ENCODE results near the gene FOXO1.
"Not testable (repeated sequence)": the region's sequence is repeated elsewhere in the genome, so short reads cannot be mapped to it uniquely, and the experiment has no call there.

Gene FOXO1

DNA sequence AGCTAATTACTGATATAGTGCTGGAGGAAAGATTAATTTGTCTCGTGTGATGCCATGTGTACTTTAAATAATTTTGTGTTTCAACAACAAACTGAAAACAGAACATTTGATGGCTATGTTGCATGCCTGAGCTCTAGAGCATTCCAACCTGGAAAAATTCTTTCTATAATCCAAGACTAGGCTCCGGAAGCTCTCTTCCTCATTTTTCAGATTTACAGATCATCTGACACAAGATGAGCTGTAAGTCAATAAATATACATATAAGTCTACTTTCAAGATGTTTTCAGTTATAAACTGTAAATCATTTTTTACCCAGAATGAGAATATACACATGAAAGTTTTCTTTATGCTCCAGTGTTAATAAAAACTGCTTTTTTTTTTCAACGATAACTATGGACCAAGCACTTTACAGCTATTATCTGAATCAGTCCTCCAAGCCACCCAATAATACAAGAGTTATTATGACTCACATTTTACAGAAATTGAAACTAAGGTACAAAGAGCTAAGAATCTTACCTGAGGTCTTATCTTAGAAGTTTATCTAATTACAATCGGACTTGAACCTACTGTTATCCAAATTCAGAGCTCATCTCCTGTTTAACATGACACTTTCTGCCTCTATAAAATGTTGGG lies 6.4 kb upstream of the FOXO1 start:
- H3K36me3 Mint-ChIP-seq (ENCODE audit: low read depth), result no peaks in the 10 kb centered on the region
- DNase-seq, result no peak
- no peaks in the 10 kb centered on the region for H3K27me3 Mint-ChIP-seq
- peaks cover 42% of the 10 kb centered on the region for H3K4me1 Mint-ChIP-seq (ENCODE audit: low read depth)
- peak overlapping the region; percentile 29 for H3K27ac Mint-ChIP-seq
- H3K4me3 Mint-ChIP-seq, result no peak overlapping the region
- H3K9me3 Mint-ChIP-seq, result no peaks in the 10 kb centered on the region

- no peaks in the 10 kb centered on the region for H3K36me3 Mint-ChIP-seq (ENCODE audit: low read depth)
- H3K4me1 Mint-ChIP-seq (ENCODE audit: low read depth), result peaks cover 49% of the 10 kb centered on the region
- H3K27me3 Mint-ChIP-seq, result no peaks in the 10 kb centered on the region
- no peaks in the 10 kb centered on the region for H3K9me3 Mint-ChIP-seq
- no peak overlapping the region for H3K4me3 Mint-ChIP-seq
- peak overlapping the region; percentile 29 for H3K27ac Mint-ChIP-seq
- DNase-seq, result no peak
These were observed 5.7 kb upstream of the FOXO1 start for GRCh38 chr13:40671956-40672764.

DNA sequence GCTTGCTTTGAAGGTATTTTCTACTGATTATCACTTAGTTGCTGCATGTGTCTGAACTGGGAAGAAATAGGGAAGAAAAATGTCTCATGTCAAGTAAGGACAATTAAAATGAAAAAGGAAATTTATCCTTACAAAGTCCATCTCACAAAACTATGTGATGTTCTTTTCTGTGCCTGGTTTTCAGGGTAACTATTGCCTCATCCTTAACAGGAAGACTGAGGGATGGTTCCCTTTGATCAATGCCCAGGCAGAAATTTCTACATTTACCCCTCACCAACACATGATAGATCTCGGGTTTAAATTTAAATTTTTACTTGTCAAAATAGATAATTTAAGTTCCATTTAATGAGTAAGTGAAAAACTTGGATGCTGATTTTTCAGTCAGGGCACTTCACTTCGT lies 3.9 kb upstream of the FOXO1 start:
- no peaks in the 10 kb centered on the region for H3K9me3 Mint-ChIP-seq
- H3K27ac Mint-ChIP-seq, result no peak overlapping the region
- H3K4me1 Mint-ChIP-seq (ENCODE audit: low read depth), result peaks cover 49% of the 10 kb centered on the region
- peaks cover 2% of the 10 kb centered on the region for H3K36me3 Mint-ChIP-seq (ENCODE audit: low read depth)
- no peaks in the 10 kb centered on the region for H3K27me3 Mint-ChIP-seq
- DNase-seq, result no peak
- H3K4me3 Mint-ChIP-seq, result no peak overlapping the region

- DNase-seq, result no peak
- Mint-ChIP-seq H3K27me3 (no peaks in the 10 kb centered on the region), H3K9me3 (no peaks in the 10 kb centered on the region), H3K27ac (peak overlapping the region; percentile 87), H3K4me3 (peak overlapping the region; percentile 86), H3K36me3 (ENCODE audit: low read depth) (peaks cover 16% of the 10 kb centered on the region), H3K4me1 (ENCODE audit: low read depth) (peaks cover 48% of the 10 kb centered on the region)
These were observed 1.9 kb upstream of the FOXO1 start for GRCh38 chr13:40668335-40668734.

- Mint-ChIP-seq H3K9me3 (no peaks in the 10 kb centered on the region), H3K27me3 (no peaks in the 10 kb centered on the region), H3K4me3 (peak overlapping the region; percentile 86), H3K36me3 (ENCODE audit: low read depth) (peaks cover 18% of the 10 kb centered on the region), H3K27ac (peak overlapping the region; percentile 87), H3K4me1 (ENCODE audit: low read depth) (peaks cover 44% of the 10 kb centered on the region)
- no peak for DNase-seq
These were observed 1.2 kb upstream of the FOXO1 start for GRCh38 chr13:40667622-40667978.

GRCh38 chr13:40666933-40667621 lies 636 bp upstream of the FOXO1 start:
- Mint-ChIP-seq H3K36me3 (ENCODE audit: low read depth) (peaks cover 20% of the 10 kb centered on the region), H3K4me3 (peak overlapping the region; percentile 86), H3K9me3 (no peaks in the 10 kb centered on the region), H3K4me1 (ENCODE audit: low read depth) (peaks cover 44% of the 10 kb centered on the region), H3K27ac (peak overlapping the region; percentile 94), H3K27me3 (no peaks in the 10 kb centered on the region)
- no peak for DNase-seq

GRCh38 chr13:40665126-40666044 lies 1.1 kb downstream of the FOXO1 start:
- Mint-ChIP-seq H3K4me3 (peak overlapping the region; percentile 91), H3K4me1 (ENCODE audit: low read depth) (peaks cover 51% of the 10 kb centered on the region), H3K36me3 (ENCODE audit: low read depth) (peaks cover 30% of the 10 kb centered on the region), H3K27me3 (no peaks in the 10 kb centered on the region), H3K27ac (peak overlapping the region; percentile 96), H3K9me3 (no peaks in the 10 kb centered on the region)
- DNase-seq, result peak; percentile 74

GRCh38 chr13:40664350-40665125 lies 1.9 kb downstream of the FOXO1 start:
- peak overlapping the region; percentile 99 for H3K27ac Mint-ChIP-seq
- H3K4me1 Mint-ChIP-seq (ENCODE audit: low read depth), result peaks cover 54% of the 10 kb centered on the region

GRCh38 chr13:40664100-40664349 lies 2.4 kb downstream of the FOXO1 start:
- DNase-seq, H3K9me3 Mint-ChIP-seq, H3K27me3 Mint-ChIP-seq: not testable (repeated sequence)
- Mint-ChIP-seq H3K4me3 (peak overlapping the region; percentile 98), H3K4me1 (ENCODE audit: low read depth) (peaks cover 54% of the 10 kb centered on the region), H3K27ac (peak overlapping the region; percentile 99), H3K36me3 (ENCODE audit: low read depth) (peaks cover 42% of the 10 kb centered on the region)

More at GRCh38 chr13:40664350-40665125, 1.9 kb downstream of the FOXO1 start:
- Mint-ChIP-seq H3K36me3 (ENCODE audit: low read depth) (peaks cover 39% of the 10 kb centered on the region), H3K27me3 (no peaks in the 10 kb centered on the region), H3K9me3 (no peaks in the 10 kb centered on the region), H3K4me3 (peak overlapping the region; percentile 98)
- peak; percentile 83 for DNase-seq

GRCh38 chr13:40662866-40663265 lies 3.6 kb downstream of the FOXO1 start:
- Mint-ChIP-seq H3K4me1 (ENCODE audit: low read depth) (peaks cover 55% of the 10 kb centered on the region), H3K36me3 (ENCODE audit: low read depth) (peaks cover 52% of the 10 kb centered on the region), H3K27me3 (no peaks in the 10 kb centered on the region), H3K4me3 (peak overlapping the region; percentile 98), H3K27ac (peak overlapping the region; percentile 99), H3K9me3 (peaks cover 3% of the 10 kb centered on the region)
- no peak for DNase-seq

GRCh38 chr13:40661875-40662665 lies 4.4 kb downstream of the FOXO1 start:
- Mint-ChIP-seq H3K4me3 (peak overlapping the region; percentile 98), H3K9me3 (peaks cover 3% of the 10 kb centered on the region), H3K4me1 (ENCODE audit: low read depth) (peaks cover 57% of the 10 kb centered on the region), H3K27ac (peak overlapping the region; percentile 99), H3K27me3 (no peaks in the 10 kb centered on the region), H3K36me3 (ENCODE audit: low read depth) (peaks cover 59% of the 10 kb centered on the region)
- DNase-seq, result no peak

DNA sequence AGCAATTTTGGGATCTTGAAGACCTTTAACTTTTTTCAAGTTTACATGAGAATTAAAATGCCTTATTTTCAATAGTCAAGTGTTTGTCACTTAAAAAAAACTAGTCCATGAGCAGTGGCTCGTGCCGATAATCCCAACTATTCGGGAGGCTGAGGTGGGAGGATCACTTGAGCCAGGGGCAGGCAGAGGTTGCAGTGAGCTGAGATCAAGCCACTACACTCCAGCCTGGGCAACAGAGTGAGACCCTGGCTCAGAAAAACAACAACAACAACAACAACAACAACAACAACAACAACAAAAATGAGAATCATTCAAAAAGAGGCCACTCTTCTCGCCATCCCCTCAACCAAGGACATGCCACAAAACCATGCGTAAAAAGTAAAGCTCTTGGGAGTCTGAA lies 5.7 kb downstream of the FOXO1 start:
- Mint-ChIP-seq H3K27ac (peak overlapping the region; percentile 88), H3K27me3 (no peaks in the 10 kb centered on the region), H3K36me3 (ENCODE audit: low read depth) (peaks cover 69% of the 10 kb centered on the region), H3K4me1 (ENCODE audit: low read depth) (peaks cover 71% of the 10 kb centered on the region), H3K9me3 (peaks cover 3% of the 10 kb centered on the region), H3K4me3 (peak overlapping the region; percentile 57)
- DNase-seq, result peak; percentile 26

DNA sequence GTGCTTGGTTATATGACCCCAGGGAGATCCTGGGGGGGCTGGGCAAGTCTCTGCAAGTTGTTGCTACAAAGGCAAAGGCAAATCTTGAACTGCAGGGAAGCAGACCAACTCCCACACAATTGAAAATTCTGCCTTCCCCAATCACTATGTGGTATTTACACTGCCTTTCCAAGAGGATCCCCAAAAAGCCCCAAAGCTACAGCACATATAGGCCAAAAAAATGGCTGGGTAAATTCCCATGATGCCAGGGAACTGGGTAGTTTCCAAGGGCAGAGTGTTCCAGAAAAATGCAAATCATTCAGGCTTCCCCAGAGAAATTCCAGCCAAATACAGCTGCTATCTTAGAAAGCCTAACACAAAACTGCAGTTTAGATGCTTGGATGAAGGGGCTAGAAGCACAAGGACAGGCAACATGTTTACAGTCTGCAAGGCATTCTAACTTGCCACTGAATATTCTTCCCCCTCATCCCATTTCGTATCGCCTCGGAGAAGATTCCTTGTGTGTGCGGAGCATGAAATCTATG lies 6.2 kb downstream of the FOXO1 start:
- peak overlapping the region; percentile 88 for H3K27ac Mint-ChIP-seq
- H3K36me3 Mint-ChIP-seq (ENCODE audit: low read depth), result peaks cover 67% of the 10 kb centered on the region
- no peak for DNase-seq

More for the DNA sequence above, 6.2 kb downstream of the FOXO1 start:
- peaks cover 75% of the 10 kb centered on the region for H3K4me1 Mint-ChIP-seq (ENCODE audit: low read depth)
- H3K4me3 Mint-ChIP-seq, result peak overlapping the region; percentile 57
- no peaks in the 10 kb centered on the region for H3K27me3 Mint-ChIP-seq
- peaks cover 3% of the 10 kb centered on the region for H3K9me3 Mint-ChIP-seq

Data from activated T-cell treated with anti-CD3 and anti-CD28 coated beads, Interleukin-2, amount 50 U/mL, for 24 hours (primary cell).